ENCODE measurements around the gene ULK3. TPM values are rescaled to one million over a fixed set of nuclear protein-coding genes. Genes with fewer than 3 reads are reported as not detected.

The ULK3 gene
- total RNA-seq, 2 experiments from 2014 or later, result 49.6 to 54.3 TPM

DNA sequence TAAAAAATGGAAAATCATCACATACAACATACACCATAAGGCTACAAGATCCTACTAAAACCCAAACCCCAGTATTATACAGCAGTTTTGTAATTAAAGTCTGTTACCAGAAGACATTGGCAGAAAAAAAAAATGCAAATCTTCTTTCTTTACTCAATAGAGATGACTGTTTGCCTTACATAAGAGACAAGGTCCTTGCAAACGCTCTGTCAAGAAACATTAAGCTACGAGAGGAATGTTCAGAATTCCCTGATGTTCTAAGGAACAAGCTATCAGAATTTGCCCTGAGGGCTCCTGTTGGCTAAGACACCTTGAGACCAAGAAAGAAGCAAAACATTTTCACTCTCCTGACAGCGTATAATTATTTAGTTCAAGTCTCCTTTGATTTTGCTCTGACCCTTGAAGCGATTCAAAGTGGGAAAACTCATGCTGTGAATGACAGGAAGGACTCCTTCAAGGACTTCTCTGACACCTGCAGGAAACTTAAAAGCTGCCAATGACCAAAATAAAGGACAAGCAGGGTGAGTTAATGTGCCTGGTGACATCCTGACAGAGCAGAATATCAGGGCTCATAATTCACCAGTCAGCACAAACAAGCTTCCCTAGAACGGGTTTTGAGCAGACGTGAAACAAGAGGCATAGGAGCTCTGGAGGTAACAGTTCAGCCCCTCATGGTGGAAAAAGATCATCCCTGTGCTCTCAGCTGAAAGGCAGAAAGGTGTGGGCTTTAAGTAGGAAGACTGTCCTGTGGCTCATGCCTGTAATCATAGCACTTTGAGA is 27.7 kb upstream of the ULK3 start:
- ChIA-PET POLR2A (interaction anchor here (0.7 to 2.5 kb wide), 10 partner anchors 13 to 89 kb away, joined by 3 to 12 read pairs (median 4); partner anchors contain the start of genes FAM219B, MPI and ULK3), CTCF (interaction anchor here (0.7 to 3.6 kb wide), 12 partner anchors 9 to 101 kb away, joined by 3 to 16 read pairs (median 4); partner anchors contain the start of genes FAM219B, MPI and ULK3)

DNA sequence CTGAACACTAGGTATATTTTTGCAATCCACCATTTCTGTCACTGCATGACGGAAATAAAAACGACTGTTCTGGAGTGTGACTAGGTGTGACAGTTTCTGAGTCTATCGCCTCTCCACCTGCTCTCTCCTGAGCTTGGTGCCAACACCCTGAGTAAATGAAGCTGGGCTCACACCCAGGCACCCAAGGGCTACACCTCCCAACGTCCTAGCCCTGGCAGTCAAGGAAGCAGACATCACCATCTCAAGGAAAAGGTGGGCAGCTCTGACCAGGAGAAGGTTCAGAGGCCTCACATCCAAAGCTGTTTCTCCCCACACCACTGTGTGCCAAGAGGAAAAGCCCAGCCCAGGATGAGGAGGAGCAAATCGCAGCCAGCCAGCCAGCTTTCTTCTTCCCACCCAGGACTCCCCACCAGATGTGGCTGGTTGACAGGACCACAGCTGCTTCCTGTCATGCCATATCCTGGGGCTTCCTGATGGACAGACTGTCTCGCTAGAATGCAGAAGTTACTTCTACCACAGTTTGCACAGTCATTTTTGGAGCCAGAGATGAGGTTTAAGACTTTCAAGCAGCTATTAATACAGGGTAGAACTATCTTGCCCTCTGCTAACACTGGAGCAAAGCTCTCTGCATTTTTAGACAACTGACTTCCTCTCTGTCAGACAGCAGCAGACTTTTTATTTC is 26.9 kb upstream of the ULK3 start:
- ChIA-PET CTCF (interaction anchor here (0.6 to 3.6 kb wide), 12 partner anchors 8 to 210 kb away, joined by 3 to 16 read pairs (median 5); partner anchors contain the start of genes FAM219B, MPI and ULK3), POLR2A (interaction anchor here (0.6 to 2.5 kb wide), 12 partner anchors 12 to 189 kb away, joined by 3 to 12 read pairs (median 4); partner anchors contain the start of genes FAM219B, MPI and ULK3)

DNA sequence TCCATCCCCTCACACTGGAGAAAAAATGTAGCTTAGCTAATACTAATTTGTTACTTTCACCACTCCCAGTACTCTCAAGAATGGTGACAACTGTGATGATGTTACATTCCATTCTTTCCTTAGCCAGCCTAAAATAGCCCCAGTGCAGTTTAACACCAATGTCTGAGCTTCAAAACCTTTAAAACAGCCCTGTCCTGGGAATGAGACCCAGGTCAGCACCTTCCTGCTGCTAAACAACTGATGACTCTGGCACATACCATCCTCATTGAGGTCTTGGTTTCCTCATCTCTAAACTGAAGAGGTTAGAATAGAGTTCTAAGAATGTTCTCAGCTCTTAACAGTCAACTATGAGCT is 26.4 kb upstream of the ULK3 start:
- CTCF ChIA-PET, result interaction anchor here (0.6 to 3.6 kb wide), 9 partner anchors 10 to 209 kb away, joined by 3 to 16 read pairs (median 7); partner anchors contain the start of genes FAM219B, MPI and ULK3
- POLR2A ChIA-PET, result interaction anchor here (0.6 to 2.5 kb wide), 10 partner anchors 11 to 188 kb away, joined by 3 to 12 read pairs (median 4); partner anchors contain the start of genes FAM219B, MPI and ULK3

DNA sequence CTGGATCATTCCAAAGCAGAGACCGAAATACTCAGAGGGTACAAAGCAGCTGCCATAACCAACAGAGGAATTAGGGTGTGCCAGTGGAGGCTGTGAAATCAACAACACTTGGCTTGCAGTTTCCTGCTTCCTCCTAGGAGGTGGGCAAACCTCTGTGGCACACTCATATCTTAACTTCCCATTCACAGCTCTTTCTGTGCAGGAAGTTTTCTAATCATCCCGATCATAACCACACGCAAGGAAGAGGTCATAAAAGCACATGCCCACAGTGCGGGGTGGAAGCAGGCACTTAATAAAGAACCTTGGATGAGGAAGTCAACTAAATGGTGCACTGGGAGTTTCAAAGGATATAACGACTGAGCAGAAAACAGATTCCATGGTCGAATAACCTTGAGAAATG is 25.1 kb upstream of the ULK3 start:
- ChIA-PET CTCF (interaction anchor here (1.1 to 3.6 kb wide), 3 partner anchors 24 to 97 kb away, joined by 3 to 16 read pairs (median 4); partner anchors contain the start of gene ULK3), POLR2A (no interaction called here)

DNA sequence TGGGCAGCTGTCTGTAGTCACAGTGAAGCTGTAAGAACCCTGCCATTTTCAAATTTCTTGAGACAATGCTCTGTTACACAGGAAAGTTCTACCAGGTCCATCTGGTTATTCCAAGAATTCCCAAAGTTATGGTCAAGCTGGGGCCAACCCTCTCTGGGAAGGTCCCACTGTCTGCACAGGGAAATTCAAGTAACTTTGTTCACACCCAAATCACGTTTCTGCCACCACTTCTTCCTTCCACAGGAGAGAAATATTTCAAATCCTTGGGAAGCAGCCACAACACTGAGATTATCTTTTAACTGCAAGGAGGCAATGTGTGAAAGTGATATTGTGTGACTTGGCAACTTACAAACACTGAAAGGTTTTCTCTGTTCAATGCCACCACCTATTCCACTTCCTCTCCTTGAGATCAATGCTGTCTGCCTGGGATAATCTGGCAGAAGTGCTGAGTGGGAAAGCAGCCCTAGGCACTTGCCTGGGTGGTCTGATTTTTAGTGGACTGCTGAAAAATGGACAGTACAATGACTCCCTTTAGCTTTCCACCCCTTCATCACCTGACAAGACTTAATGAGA is 24.6 kb upstream of the ULK3 start:
- ChIA-PET CTCF (interaction anchor here (1.1 to 3.6 kb wide), 3 partner anchors 23 to 96 kb away, joined by 3 to 16 read pairs (median 4); partner anchors contain the start of gene ULK3), POLR2A (no interaction called here)

DNA sequence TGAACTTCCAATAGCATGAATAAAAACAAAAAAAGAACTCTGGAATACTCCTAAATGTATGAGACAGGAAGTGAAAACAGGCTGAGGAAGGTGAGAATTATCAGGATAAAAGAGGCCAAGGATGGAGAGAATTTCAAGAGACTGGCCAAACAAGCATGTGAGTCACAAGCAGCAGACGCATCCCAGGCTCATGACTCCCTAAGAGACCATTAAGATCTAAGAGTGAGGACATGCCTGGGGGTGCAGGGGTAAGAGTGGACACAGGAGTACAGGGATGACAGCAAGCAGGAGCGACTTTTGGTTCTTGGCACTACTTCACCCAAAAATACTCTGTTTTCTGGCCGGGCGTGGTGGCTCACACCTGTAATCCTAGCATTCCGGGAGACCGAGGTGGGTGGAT is 23.1 kb upstream of the ULK3 start:
- CTCF ChIA-PET, result no interaction called here
- POLR2A ChIA-PET, result interaction anchor here (0.6 kb wide), 1 partner anchor 9 kb away, joined by 6 read pairs; no protein-coding TSS in a partner anchor

DNA sequence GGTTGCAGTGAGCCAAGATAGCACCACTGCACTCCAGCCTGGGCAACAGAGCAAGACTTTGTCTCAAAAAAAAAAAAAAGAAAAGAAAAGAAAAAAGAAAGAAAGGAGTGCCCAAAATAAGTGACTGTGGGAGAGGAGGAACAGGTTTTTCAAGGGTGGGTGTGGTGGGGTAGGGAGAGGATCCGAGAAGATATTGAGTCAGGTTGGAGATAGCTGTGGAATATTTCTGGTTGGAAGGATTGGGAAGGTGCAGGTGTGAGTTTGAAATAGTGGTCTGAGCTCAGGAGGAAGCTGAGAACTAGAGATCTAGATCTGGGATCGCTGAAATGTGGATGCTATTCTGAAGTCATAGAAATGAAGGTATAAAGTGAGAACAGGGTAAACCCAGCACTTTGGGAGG is 22.4 kb upstream of the ULK3 start:
- ChIA-PET CTCF (no interaction called here), POLR2A (interaction anchor here (0.6 kb wide), 1 partner anchor 8 kb away, joined by 6 read pairs; no protein-coding TSS in a partner anchor)

DNA sequence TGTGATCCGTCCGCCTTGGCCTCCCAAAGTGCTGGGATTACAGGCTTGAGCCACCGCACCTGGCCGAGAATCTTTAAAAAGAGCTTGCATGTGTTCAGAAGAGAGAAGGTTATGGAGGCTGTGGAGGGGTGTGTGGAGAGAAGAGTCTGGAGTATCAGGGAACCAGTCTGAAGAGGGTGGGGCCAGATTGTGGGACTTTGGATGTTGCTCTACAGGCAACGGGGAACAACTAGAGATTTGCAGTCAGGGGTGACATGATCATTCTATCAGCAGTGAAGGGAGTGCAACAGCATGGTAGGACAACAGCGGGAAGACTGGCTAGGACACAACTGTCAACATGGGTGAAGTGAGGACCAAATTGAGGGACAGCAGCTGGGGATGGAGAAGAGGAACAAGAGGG is 21.3 kb upstream of the ULK3 start:
- ChIA-PET POLR2A (no interaction called here), CTCF (interaction anchor here (0.6 to 1.7 kb wide), 4 partner anchors 14 to 93 kb away, joined by 3 to 6 read pairs (median 4); no protein-coding TSS in a partner anchor)

DNA sequence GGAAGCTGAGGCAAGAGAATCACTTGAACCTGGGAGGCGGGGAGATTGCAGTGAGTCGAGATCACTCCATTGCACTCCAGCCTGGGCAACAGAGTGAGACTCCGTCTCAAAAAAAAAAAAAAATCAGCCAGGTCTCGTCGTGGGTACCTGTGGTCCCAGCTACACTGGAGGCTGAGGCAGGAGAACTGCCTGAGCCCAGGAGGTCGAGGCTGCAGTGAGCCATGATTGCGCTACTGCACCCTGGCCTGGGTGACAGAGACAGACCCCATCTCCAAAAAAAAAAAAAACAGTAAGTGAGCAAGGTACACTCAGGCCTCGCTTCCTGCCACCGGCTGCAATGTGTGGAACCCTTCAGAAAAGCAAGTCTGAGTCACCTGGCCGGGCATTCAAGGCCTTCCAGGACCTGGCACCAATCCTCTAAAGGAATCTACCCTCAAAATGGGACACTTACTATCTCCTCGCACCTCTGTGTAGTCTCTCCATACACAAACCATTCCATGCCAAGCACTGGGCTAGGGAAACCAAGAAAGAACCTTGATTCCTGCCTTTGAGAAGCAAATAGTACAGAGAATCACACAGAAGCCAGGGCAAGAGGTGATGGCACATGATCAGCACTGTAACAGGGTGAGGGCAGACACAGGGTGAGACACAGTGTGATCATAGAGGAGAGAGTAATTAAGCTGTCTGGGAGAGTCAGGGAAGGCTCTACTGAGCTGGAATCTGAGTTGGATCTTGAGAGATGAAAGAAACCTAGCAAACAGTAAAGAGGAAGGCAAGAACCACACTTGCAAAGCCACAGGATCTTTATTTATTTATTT is 20.5 kb upstream of the ULK3 start:
- POLR2A ChIA-PET, result no interaction called here
- CTCF ChIA-PET, result interaction anchor here (0.6 to 1.7 kb wide), 4 partner anchors 15 to 93 kb away, joined by 3 to 6 read pairs (median 4); no protein-coding TSS in a partner anchor

DNA sequence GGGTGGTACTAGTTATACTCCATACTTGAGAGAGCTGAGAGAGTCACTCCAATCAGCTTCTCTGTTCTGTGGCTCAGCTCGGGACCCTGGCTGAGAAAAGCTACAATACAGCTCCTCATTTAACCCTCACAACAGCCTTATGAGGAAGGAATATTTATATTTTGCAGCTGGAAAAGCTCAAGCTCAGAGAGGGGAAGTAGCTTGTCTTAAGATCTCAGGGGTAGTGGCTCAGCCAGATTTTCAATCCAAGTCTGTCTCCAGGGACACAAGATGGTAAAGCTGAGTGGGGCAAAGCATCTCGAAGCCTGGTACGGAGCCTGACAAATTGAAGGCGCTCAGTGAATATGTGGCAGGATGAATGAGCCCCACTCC is 15.4 kb upstream of the ULK3 start:
- ChIA-PET CTCF (interaction anchor here (0.7 to 2.6 kb wide), 5 partner anchors 14 to 64 kb away, joined by 3 to 9 read pairs (median 6); partner anchors contain the start of genes SCAMP2 and ULK3), POLR2A (interaction anchor here (1.0 kb wide), 1 partner anchor 11 kb away, joined by 4 read pairs; no protein-coding TSS in a partner anchor)

DNA sequence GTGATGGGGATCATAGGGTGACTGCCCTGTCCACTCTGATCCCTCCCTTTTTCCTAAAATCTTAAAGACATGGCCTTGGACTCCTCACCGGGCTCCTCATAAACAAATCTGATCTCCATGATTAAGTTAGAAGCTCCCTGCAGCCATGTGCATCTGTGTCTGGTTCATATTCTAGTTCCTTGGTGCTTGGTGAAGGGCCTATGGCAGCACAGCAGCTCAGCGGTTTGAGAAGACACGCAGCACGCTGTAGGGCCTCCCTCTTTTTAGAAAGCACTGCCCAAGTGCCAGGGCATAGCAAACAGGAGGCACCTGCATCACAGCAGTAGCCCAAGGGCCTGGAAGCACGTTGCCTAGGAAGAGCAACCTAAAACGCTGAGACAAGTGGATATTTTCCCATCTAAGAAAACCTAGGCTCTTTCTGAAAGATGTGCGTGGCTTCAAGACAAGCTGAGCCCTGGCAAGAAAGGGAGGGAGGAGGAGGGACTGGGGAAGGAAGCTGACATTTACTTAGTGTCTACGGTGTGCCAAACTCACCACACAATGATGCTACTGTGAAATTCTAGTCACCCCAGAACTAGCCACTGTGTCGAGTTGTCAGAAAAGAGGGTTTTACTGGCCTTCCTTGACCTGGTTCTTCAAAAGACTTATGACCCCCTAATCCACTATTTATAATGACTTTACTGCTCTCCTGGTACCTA is 14.9 kb upstream of the ULK3 start:
- ChIA-PET POLR2A (interaction anchor here (0.9 to 1.0 kb wide), 2 partner anchors 8 to 12 kb away, joined by 4 to 6 read pairs; no protein-coding TSS in a partner anchor), CTCF (interaction anchor here (0.7 to 2.6 kb wide), 4 partner anchors 13 to 64 kb away, joined by 4 to 9 read pairs (median 6); partner anchors contain the start of gene SCAMP2)

DNA sequence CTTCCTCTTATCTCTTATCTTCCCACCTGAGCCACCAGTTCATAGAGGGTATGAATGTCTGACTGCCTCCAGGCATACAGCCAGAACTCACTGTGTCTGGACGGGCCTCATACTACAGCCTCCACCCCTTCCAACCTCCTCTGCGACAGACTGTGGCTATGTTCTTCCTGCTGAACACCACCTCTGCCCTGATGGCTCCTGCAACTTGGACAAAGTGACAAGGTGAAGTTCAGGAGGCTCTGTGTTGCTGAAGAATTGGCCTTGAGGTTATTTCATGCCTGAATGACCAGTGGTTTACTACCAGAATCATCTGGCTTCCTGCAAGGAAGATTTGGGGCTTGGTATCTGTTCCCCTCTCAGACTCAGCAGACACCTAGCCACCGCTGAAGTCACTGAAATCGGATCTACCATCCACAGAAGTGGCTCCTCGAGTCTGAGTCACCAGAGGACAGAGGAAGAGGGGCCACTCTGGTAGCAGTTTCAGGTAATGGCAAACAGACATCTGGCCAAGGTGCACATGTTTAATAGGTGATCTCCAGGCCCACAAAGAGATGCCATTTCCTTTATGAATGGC is 14.2 kb upstream of the ULK3 start:
- ChIA-PET CTCF (interaction anchor here (1.1 to 2.6 kb wide), 3 partner anchors 13 to 63 kb away, joined by 4 to 9 read pairs (median 7); no protein-coding TSS in a partner anchor), POLR2A (interaction anchor here (0.9 kb wide), 1 partner anchor 8 kb away, joined by 6 read pairs; no protein-coding TSS in a partner anchor)

DNA sequence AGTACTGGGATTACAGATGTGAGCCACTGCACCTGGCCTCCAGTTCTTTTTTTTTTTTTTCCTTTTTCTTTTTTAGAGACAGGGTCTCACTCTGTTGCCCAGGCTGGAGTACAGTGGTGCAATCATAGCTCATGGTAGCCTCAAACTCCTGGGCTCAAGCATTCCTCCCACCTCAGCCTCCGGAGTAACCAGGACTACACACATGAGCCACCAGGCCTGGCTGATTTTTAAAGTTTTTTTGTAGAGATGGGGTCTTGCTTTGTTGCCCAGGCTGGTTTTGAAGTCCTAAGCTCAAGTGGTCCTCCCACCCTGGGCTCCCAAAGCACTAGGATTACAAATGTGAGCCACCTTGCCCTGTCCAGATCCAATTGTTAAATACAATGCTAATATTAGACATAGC is 13.6 kb upstream of the ULK3 start:
- POLR2A ChIA-PET, result interaction anchor here (0.6 kb wide), 1 partner anchor 77 kb away, joined by 3 read pairs; no protein-coding TSS in a partner anchor
- CTCF ChIA-PET, result interaction anchor here (0.5 to 2.6 kb wide), 3 partner anchors 53 to 214 kb away, joined by 3 to 9 read pairs (median 3); no protein-coding TSS in a partner anchor

DNA sequence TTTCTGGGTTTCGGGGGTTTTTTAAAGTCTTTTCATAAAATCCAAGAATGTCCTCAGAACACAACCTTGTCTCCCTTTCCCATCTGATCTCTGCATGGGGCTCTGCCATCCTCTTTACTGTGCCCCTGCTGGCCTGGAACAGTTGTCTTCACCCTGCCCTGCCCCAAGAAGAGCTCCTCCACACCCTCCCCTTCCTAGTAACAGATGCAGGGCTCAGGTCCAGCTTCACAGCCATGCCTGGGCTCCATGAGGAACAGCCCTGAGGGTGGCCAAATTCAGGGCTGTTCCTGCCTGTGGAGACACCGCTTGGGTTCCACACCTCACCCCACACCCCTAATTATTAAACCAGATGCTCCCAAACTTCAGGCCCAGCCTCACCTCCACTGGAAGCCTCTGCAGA is 12.9 kb upstream of the ULK3 start:
- ChIA-PET CTCF (interaction anchor here (0.7 kb wide), 1 partner anchor 215 kb away, joined by 3 read pairs; no protein-coding TSS in a partner anchor), POLR2A (interaction anchor here (0.6 to 0.7 kb wide), 3 partner anchors 47 to 311 kb away, joined by 3 to 6 read pairs (median 3); no protein-coding TSS in a partner anchor)

DNA sequence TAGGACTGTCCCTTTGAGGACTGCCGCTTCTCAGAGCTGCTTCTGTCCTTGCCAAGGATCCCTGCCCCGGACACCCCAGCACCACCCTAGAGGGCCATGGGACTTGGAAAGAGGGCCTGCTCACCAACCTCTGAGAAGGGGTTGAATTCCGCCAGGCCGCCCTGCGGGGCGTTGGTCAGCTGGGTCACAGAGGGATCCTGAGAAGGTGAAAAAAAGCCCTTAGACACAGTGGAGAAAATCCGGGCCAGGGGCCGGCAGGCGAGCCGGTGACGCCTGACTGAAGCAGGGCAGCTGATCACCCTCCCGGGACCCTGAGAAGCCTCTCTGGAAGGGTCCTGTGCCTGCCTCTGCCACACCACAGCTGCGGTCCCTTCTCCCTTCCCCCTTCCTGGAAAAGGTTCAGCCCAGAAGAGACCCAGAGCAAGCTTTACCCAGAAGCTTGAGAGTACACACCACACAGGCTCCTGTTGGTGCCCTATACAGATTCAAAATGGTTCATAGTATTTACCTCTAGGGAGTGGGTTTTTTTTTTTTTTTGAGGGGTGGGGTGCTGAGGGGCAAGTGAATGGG is 11.6 kb upstream of the ULK3 start:
- POLR2A ChIA-PET, result interaction anchor here (0.7 kb wide), 1 partner anchor 601 kb away, joined by 4 read pairs; no protein-coding TSS in a partner anchor
- CTCF ChIA-PET, result no interaction called here

DNA sequence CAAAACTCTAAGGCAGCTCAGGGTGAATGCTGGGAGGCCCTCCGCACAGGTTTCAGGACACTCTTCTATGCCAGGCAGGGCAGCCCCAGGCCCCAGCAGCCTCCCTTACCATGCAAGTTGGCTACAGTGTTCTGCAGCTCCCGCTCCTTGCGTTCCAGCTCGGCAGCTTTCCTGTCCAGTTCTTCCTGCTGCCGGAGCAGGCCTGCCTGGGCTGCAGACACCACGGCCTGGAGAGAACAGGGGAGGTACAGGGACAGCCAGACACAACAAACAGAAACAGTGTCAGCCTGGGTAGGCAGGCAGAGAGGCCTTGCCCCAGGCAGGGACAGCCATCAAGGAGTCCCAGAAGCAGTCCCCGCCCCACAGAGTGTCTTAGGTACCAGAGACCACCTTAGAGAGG is 9.0 kb upstream of the ULK3 start:
- POLR2A ChIA-PET, result interaction anchor here (0.6 kb wide), 1 partner anchor 70 kb away, joined by 4 read pairs; no protein-coding TSS in a partner anchor
- CTCF ChIA-PET, result no interaction called here

DNA sequence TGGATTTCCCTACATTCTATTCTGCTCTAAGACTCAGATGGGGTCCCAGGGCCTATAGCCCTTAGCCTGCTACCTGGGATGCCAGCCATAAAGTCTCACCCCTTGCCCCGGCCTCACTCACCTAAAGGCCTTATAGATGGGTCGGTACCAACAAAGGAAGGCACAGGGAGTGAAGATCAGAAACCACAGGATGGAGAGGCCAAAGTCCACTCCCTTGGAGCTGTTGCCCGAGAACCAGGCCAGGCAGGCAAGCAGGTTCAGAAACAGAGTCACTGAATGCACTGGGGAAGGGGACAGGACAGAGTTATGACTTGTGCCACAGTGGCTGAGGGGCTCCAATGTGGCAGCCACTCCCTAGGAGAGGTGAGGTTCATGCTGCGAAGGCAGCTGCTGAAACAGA is 7.4 kb upstream of the ULK3 start:
- POLR2A ChIA-PET, result no interaction called here
- CTCF ChIA-PET, result no interaction called here
